Muscle layer of duodenum (tissue), 2 donors: ENCODE measurements around the gene TAS2R1.

ENCODE experiments used
- H3K27ac ChIP-seq: one replicate; pipeline ENCODE4 v1.7.0; 2013; ENCODE audit warnings: mild to moderate bottlenecking, low read length
- H3K27me3 ChIP-seq: one replicate; pipeline ENCODE4 v1.7.0; 2013; ENCODE audit warnings: low read depth, mild to moderate bottlenecking, control low read depth, low read length
- H3K36me3 ChIP-seq, 2 donors: one replicate each; pipeline ENCODE4 v1.7.0; 2013; ENCODE audit warnings: low read length in 2 of 2, control low read depth in 1 of 2, mild to moderate bottlenecking in 1 of 2; ENCODE audit not compliant: insufficient read depth in 2 of 2, control insufficient read depth in 1 of 2
- H3K4me1 ChIP-seq, 2 donors: one replicate each; pipeline ENCODE4 v1.7.0; 2013; ENCODE audit warnings: low read length in 2 of 2, mild to moderate bottlenecking in 2 of 2, control low read depth in 1 of 2, moderate library complexity in 1 of 2; ENCODE audit not compliant: insufficient read depth in 2 of 2, control insufficient read depth in 1 of 2
- H3K4me3 ChIP-seq, 2 donors: one replicate each; pipeline ENCODE4 v1.7.0; 2013; ENCODE audit warnings: low read length in 2 of 2, low read depth in 1 of 2, mild to moderate bottlenecking in 1 of 2
- H3K9me3 ChIP-seq, 2 donors: one replicate each; pipeline ENCODE4 v1.7.0; 2013; ENCODE audit warnings: low read length in 2 of 2, control low read depth in 1 of 2, mild to moderate bottlenecking in 1 of 2; ENCODE audit not compliant: control insufficient read depth in 1 of 2
- donor health status: healthy.

TAS2R1 gene, protein sequence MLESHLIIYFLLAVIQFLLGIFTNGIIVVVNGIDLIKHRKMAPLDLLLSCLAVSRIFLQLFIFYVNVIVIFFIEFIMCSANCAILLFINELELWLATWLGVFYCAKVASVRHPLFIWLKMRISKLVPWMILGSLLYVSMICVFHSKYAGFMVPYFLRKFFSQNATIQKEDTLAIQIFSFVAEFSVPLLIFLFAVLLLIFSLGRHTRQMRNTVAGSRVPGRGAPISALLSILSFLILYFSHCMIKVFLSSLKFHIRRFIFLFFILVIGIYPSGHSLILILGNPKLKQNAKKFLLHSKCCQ

DNA sequence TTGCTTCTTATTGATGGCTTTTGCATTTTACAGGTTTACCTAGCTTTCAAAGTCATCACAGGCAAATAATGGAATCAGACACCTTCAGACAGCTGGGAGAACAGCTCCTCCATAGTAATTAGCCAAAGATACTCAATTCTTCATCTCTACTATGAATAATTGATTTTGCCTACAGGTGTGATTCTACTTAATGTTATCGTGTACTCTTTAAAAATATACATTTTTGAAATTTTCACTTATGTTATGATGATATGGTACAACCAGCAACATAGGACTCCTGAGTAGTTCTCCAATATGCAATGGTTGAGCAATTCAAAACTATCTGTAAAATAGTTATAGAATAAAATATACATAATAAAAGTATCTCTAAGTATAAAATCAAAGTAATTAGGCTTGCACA, at the start of gene TAS2R1:
Gene TAS2R1 (minus strand): TSS at position 101 of the 400 bp plus-strand sequence. CDS start 319 bp downstream, outside the sequence.
- Histone ChIP-seq H3K36me3 (no peaks in the 10 kb centered on the region), H3K27me3 (no peaks in the 10 kb centered on the region), H3K4me1 (no peaks in the 10 kb centered on the region), H3K27ac (no peak within 1 kb of the TSS), H3K4me3 (no peak within 1 kb of the TSS), H3K9me3 (peaks cover 0 to 12% of the 10 kb centered on the region in 2 donors)

DNA sequence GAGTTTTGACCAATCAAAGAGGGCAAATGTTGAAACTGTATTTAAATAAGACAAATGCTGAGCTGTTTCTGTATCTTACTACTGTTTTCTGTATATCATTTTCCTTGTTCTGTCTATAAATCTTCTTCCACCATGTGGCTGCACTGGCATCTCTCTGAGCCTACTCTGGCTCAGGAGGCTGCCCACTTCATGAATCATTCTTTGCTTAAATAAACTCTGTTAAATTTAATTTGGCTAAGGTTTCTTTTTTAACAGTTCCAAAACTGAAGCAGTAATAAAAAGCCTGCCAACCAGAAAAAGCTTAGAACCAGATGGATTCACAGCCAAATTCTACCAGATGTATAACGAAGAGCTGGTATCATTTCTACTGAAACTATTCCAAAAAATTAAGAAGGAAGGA, 40.2 kb upstream of the TAS2R1 start:
- no peak overlapping the region for H3K27ac ChIP-seq
- no peaks in the 10 kb centered on the region for H3K27me3 ChIP-seq
- H3K4me1 ChIP-seq = no peaks in the 10 kb centered on the region
- no peak overlapping the region for H3K4me3 ChIP-seq
- H3K36me3 ChIP-seq = no peaks in the 10 kb centered on the region
- H3K9me3 ChIP-seq = peaks cover 0 to 5% of the 10 kb centered on the region in 2 donors

DNA sequence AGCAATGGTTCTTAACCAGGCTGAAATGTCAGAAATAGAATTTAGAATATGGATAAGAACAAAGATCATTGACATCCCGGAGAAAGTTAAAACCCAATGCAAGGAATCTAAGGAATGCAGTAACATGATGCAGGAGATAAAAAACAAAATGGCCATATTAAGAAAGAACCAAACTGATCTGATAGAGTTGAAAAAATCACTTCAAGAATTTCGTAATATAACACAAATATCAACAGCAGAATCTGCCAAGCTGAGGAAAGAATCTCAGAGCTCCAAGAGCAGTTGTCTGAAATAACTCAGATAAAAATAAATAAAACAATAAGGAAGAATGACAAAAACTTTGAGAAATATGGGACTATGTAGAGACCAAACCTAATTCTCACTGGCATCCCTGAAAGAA, 37.8 kb upstream of the TAS2R1 start:
- no peaks in the 10 kb centered on the region for H3K27me3 ChIP-seq
- H3K9me3 ChIP-seq = peaks cover 0 to 5% of the 10 kb centered on the region in 2 donors
- H3K36me3 ChIP-seq = no peaks in the 10 kb centered on the region
- H3K4me1 ChIP-seq = no peaks in the 10 kb centered on the region
- H3K27ac ChIP-seq = no peak overlapping the region
- no peak overlapping the region for H3K4me3 ChIP-seq

DNA sequence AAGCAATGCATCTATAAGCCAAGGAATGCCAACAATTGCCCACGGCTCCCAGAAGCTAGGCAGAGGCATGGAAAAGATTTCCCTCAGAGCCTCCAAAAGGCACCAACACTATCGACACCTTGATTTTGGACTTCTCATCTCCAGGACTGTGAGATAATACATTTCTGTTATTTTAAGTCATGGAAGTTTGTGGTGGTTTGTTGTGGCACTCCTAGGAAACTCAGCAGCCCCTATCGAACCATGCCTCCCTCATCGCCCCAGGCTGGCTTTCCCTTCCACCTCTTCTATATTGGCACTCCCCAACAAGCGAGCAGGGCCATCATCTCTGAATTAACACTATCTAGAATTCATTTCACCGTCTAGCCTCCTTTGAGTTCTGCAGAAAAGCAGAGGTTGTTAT, 33.7 kb upstream of the TAS2R1 start:
- H3K9me3 ChIP-seq = peaks cover 0 to 5% of the 10 kb centered on the region in 2 donors
- H3K4me3 ChIP-seq = no peak overlapping the region
- no peak overlapping the region for H3K27ac ChIP-seq
- no peaks in the 10 kb centered on the region for H3K36me3 ChIP-seq
- H3K27me3 ChIP-seq = no peaks in the 10 kb centered on the region
- H3K4me1 ChIP-seq = no peaks in the 10 kb centered on the region

DNA sequence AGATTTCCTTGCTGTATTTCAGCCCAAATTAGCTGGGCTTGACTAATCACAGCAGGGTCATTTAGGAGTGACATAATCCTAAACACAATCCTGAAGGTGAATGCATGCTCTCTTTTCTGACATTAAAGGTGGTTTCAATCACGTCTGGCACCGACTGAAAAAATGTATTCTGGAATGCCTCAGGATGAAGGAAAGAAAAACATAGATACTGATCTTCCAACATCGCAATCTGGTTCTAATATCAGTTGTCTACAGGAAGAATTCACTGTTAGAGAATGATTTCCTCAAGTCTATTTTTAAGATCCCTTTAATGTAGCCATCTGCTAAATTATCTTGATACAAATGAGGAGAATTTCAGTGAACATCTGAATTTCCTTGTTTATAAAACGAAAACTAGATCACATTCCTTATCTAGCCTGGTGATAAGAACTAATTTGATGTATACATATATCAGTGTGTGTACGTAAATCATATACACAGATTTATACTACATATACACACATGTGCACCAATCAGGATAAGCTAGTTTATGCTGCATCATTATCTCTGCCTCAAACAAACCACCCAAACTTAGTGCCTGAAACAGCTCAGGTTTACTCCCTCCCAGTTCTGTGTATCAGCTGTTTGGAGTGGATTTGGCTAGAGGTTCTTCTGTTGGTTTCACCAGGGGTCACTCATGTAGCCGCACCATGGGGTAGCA, 31.3 kb upstream of the TAS2R1 start:
- H3K27me3 ChIP-seq = no peaks in the 10 kb centered on the region
- no peaks in the 10 kb centered on the region for H3K36me3 ChIP-seq
- no peak overlapping the region for H3K27ac ChIP-seq
- peaks cover 0 to 5% of the 10 kb centered on the region in 2 donors for H3K9me3 ChIP-seq
- H3K4me1 ChIP-seq = no peaks in the 10 kb centered on the region
- no peak overlapping the region for H3K4me3 ChIP-seq

DNA sequence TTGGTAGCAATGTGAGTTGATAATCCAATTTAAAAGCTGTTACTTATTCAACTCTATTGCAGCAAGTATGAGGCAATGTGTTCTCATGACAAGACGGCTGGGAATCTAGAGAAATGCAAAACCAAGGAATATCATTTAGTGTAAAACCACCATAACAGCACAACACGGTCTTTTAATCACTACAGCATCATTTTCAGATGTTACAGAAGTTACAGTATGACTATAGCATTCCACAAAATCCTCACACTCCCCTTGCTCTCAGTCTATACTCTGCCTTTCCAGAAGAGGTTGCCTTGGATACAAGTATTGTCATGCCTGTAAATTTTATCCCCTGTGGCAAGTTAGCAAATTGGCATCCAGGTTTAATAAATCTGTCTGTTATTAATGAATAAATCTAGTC, 28.6 kb upstream of the TAS2R1 start:
- Histone ChIP-seq H3K27me3 (no peaks in the 10 kb centered on the region), H3K4me3 (no peak overlapping the region), H3K4me1 (no peaks in the 10 kb centered on the region), H3K9me3 (peaks cover 0 to 5% of the 10 kb centered on the region in 2 donors), H3K36me3 (no peaks in the 10 kb centered on the region), H3K27ac (no peak overlapping the region)

DNA sequence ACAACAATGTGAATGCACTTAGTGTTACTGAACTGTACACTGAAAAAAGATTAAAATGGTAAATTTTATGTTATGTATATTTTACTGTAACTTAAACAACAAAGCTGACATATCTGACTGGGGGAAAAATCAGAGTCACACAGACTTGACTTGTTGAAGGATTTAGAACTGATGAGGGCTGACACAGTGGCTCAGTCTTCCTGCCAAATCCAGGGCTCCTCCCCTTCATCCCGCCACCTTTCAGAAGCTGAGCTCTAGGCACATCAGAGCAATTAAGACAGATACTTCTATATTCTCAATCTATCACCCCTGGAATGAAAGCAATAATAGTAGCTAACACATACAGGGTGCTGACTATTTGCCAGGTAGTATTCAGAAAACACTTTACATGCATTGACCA, 27.7 kb upstream of the TAS2R1 start:
- H3K9me3 ChIP-seq = peaks cover 0 to 5% of the 10 kb centered on the region in 2 donors

DNA sequence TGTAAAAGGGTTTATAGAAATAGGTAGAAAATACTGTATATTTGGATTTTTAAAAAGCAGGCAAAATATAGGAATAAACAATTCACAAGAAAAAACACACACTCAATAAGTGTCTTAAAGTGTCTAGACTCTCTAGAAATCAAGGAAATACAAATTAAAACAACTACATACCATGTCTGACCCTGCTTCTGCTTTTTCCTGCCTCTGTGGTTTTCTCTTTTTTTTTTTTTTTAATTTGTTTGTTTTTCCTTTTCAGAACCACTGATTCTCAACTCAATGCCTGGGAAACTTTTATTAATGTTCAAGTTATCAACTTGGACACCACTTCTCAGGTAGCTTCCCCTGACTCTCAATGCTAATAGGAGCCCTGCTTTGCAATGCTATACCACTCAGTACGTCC, 25.5 kb upstream of the TAS2R1 start:
- no peak overlapping the region for H3K4me3 ChIP-seq
- H3K9me3 ChIP-seq = peaks cover 0 to 4% of the 10 kb centered on the region in 2 donors
- H3K27ac ChIP-seq = no peak overlapping the region
- H3K36me3 ChIP-seq = no peaks in the 10 kb centered on the region
- no peaks in the 10 kb centered on the region for H3K27me3 ChIP-seq
- no peaks in the 10 kb centered on the region for H3K4me1 ChIP-seq

More for the DNA sequence above, 27.7 kb upstream of the TAS2R1 start:
- H3K4me1 ChIP-seq = no peaks in the 10 kb centered on the region
- no peak overlapping the region for H3K4me3 ChIP-seq
- H3K36me3 ChIP-seq = no peaks in the 10 kb centered on the region
- H3K27ac ChIP-seq = no peak overlapping the region
- no peaks in the 10 kb centered on the region for H3K27me3 ChIP-seq

DNA sequence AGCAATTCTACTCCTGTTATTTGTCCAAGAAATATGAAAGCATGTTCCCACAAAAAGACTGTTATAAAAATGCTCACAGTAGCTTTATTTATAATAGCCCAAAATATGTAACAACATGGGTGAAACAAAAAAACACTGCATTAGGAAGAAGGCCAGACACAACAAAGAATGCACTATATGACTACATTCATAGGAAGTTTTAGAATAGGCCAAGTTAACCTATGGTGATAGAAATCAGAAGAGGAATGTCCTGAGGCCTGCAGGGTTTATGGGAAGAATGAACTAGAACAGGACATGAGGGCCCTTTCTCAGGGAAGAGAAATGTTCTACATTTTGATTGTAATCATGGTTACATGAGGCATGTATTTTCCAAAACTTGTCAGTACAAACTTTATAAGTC, 24.7 kb upstream of the TAS2R1 start:
- Histone ChIP-seq H3K36me3 (no peaks in the 10 kb centered on the region), H3K4me1 (no peaks in the 10 kb centered on the region), H3K27me3 (no peaks in the 10 kb centered on the region), H3K27ac (no peak overlapping the region), H3K4me3 (no peak overlapping the region), H3K9me3 (no peaks in the 10 kb centered on the region)

DNA sequence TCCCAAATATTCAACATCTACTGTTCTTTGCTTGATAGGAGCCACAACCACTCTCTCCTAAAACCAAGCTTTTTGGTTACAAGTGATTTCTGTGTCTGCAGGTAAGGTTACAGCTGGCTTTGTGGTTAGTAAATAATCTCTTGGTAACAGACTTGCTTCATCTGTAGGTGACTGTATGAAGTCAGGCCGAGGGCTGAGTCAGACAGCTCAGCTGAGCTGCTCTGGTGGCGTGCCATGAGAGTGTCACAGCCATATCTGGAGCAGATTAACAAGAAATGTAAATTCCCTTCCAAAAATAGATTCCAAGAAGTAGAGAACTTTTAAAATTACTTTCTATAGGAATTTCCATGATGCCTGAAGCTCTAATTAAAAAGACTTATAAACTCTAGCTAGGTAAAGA, 23.7 kb upstream of the TAS2R1 start:
- Histone ChIP-seq H3K36me3 (no peaks in the 10 kb centered on the region), H3K27ac (no peak overlapping the region), H3K27me3 (no peaks in the 10 kb centered on the region), H3K4me1 (no peaks in the 10 kb centered on the region), H3K4me3 (no peak overlapping the region), H3K9me3 (no peaks in the 10 kb centered on the region)

DNA sequence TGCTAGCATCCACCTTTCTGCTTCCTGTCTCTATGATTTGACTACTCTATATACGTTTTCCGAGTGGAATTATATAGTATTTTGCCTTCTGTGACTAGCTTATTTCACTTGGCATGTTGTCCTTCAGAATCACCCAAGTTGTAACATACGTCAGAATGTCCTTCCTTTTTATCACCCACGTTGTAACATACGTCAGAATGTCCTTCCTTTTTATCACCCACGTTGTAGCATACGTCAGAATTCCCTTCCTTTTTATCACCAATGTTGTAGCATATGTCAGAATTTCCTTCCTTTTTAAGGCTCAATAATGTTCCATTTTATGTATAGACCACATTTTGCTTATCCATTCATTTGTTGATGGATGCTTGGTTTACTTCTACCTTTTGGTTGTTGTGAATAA, 22.9 kb upstream of the TAS2R1 start:
- no peaks in the 10 kb centered on the region for H3K36me3 ChIP-seq
- no peak overlapping the region for H3K4me3 ChIP-seq
- H3K4me1 ChIP-seq = no peaks in the 10 kb centered on the region
- H3K27me3 ChIP-seq = no peaks in the 10 kb centered on the region
- no peaks in the 10 kb centered on the region for H3K9me3 ChIP-seq
- no peak overlapping the region for H3K27ac ChIP-seq
